SK-N-SH (cell line): ENCODE results near the gene HDHD5. TPM values are rescaled to one million over a fixed set of nuclear protein-coding genes. Genes with fewer than 3 reads are reported as not detected.
A peak's percentile ranks its signal among the peaks of the same experiment; 100 is the strongest.

Source experiments
- CTCF ChIA-PET: fragments of 300-600, 350-600 bp; formaldehyde crosslinking; extraction: SDS; loops from one replicate; lab custom pipeline; 2021; lab: Yijun Ruan, JAX
- POLR2A ChIA-PET: fragments of 350-600 bp; sonication (Branson Sonifier 250); formaldehyde crosslinking; extraction: SDS; loops from one replicate; lab custom pipeline; 2020; ENCODE audit warnings: antibody characterized with exemption, inconsistent platforms; lab: Yijun Ruan, JAX
- DNase-seq: peaks from one replicate; pipeline ENCODE4 v3.0.0; 2012
- H2AFZ ChIP-seq: fragments of 200-600 bp; sonication (generic); 2 replicates; pipeline ENCODE4 v1.8.1; 2016; ENCODE audit warnings: antibody characterized with exemption, mild to moderate bottlenecking, low read depth
- H3F3A ChIP-seq: fragments of 200-600 bp; sonication (generic); replicated peaks from 2 replicates; pipeline ENCODE3; 2016; ENCODE audit warnings: antibody characterized with exemption, mild to moderate bottlenecking; ENCODE audit not compliant: insufficient read depth
- H3K27ac ChIP-seq, 2 experiments: fragments of 200-500 bp in 1 of 2; fragments of 200-600 bp in 1 of 2; sonication (Bioruptor generic) in 1 of 2; sonication (generic), shearing (Covaris generic) in 1 of 2; 2 replicates each; pipeline versions ENCODE4 v1.5.1 to v1.6.1; 2014 to 2016; ENCODE audit warnings: low read depth in 2 of 2, inconsistent platforms in 1 of 2, low read length in 1 of 2, mild to moderate bottlenecking in 1 of 2, mixed read lengths in 1 of 2
- H3K27me3 ChIP-seq: fragments of 200-600 bp; sonication (generic), shearing (Covaris generic); 2 replicates; pipeline ENCODE4 v1.6.1; 2016; ENCODE audit warnings: mixed run types; ENCODE audit not compliant: insufficient read depth
- H3K36me3 ChIP-seq, 2 experiments: fragments of 200-500 bp in 1 of 2; fragments of 200-600 bp in 1 of 2; sonication (Bioruptor generic) in 1 of 2; sonication (generic) in 1 of 2; replicated peaks in 1 of 2; 2 replicates each; pipeline versions ENCODE3 to v1.5.1; 2014 to 2016; ENCODE audit warnings: low read length in 1 of 2, mild to moderate bottlenecking in 1 of 2; ENCODE audit not compliant: insufficient read depth in 2 of 2, control insufficient read depth in 1 of 2
- H3K4me1 ChIP-seq, 2 experiments: fragments of 200-500 bp in 1 of 2; fragments of 200-600 bp in 1 of 2; sonication (Bioruptor generic) in 1 of 2; sonication (generic), shearing (Covaris generic) in 1 of 2; 2 replicates each; pipeline versions ENCODE4 v1.5.1 to v1.6.1; 2014 to 2016; ENCODE audit warnings: low read depth in 1 of 2, low read length in 1 of 2, mixed run types in 1 of 2; ENCODE audit not compliant: insufficient read depth in 2 of 2, control insufficient read depth in 1 of 2
- H3K4me2 ChIP-seq: fragments of 200-600 bp; sonication (generic), shearing (Covaris generic); 2 replicates; pipeline ENCODE4 v1.6.1; 2017; ENCODE audit warnings: mixed run types
- H3K4me3 ChIP-seq, 2 experiments: fragments of 200-500 bp in 1 of 2; fragments of 200-600 bp in 1 of 2; sonication (Bioruptor generic) in 1 of 2; sonication (generic), shearing (Covaris generic) in 1 of 2; 2 replicates each; pipeline versions ENCODE4 v1.5.1 to v1.8.1; 2014 to 2016; ENCODE audit warnings: low read depth in 2 of 2, inconsistent platforms in 1 of 2, low read length in 1 of 2, mild to moderate bottlenecking in 1 of 2, mixed read lengths in 1 of 2, moderate library complexity in 1 of 2
- H3K79me2 ChIP-seq: fragments of 200-600 bp; sonication (generic); 2 replicates; pipeline ENCODE4 v1.8.1; 2017; ENCODE audit warnings: mild to moderate bottlenecking; ENCODE audit not compliant: insufficient read depth
- H3K9ac ChIP-seq: fragments of 200-600 bp; sonication (generic); 2 replicates; pipeline ENCODE4 v1.6.1; 2017; ENCODE audit warnings: mixed run types
- H3K9me2 ChIP-seq: fragments of 200-600 bp; sonication (generic); 2 replicates; pipeline ENCODE4 v1.6.1; 2017; ENCODE audit warnings: mixed run types
- H3K9me3 ChIP-seq: fragments of 200-600 bp; sonication (generic); 2 replicates; pipeline ENCODE4 v1.6.1; 2017; ENCODE audit warnings: mixed run types, mild to moderate bottlenecking, moderate library complexity
- H4K20me1 ChIP-seq: fragments of 200-600 bp; sonication (generic); 2 replicates; pipeline ENCODE4 v1.6.1; 2017; ENCODE audit warnings: mild to moderate bottlenecking, mixed run types; ENCODE audit not compliant: insufficient read depth
- CHD2 ChIP-seq: fragments of 150-350 bp; IDR thresholded peaks from 2 replicates; pipeline ENCODE4 v1.6.1; 2018; ENCODE audit warnings: low read length; ENCODE audit not compliant: partially characterized antibody
- EP300 ChIP-seq, 2 experiments: IDR thresholded peaks; 2 replicates each; pipeline versions ENCODE4 v1.4.0 to v1.6.1; 2012; ENCODE audit warnings: borderline replicate concordance in 1 of 2, low read depth in 1 of 2, low read length in 1 of 2
- EZH2phosphoT487 ChIP-seq: fragments of 200-600 bp; sonication (generic); IDR thresholded peaks from 2 replicates; pipeline ENCODE4 v1.6.1; 2017; ENCODE audit warnings: low read depth, mixed run types, mild to moderate bottlenecking, antibody characterized with exemption, moderate library complexity, borderline replicate concordance
- FOXJ3 ChIP-seq: sonication (generic); formaldehyde crosslinking; IDR thresholded peaks from 2 replicates; pipeline ENCODE4 v1.5.1; 2020; ENCODE audit warnings: mild to moderate bottlenecking, missing genetic modification reagents
- GABPA ChIP-seq: IDR thresholded peaks from 2 replicates; pipeline ENCODE4 v1.4.0; 2012; ENCODE audit warnings: low read depth, mild to moderate bottlenecking
- IRF3 ChIP-seq: fragments of 150-350 bp; IDR thresholded peaks from 2 replicates; pipeline ENCODE4 v1.6.1; 2016; ENCODE audit warnings: mild to moderate bottlenecking, low read depth, low read length
- JUND ChIP-seq: IDR thresholded peaks from 2 replicates; pipeline ENCODE4 v1.4.0; 2012
- MEF2A ChIP-seq: IDR thresholded peaks from 2 replicates; pipeline ENCODE4 v1.4.0; 2012; ENCODE audit warnings: low read depth, borderline replicate concordance
- MXI1 ChIP-seq: IDR thresholded peaks from 2 replicates; pipeline ENCODE4 v1.6.1; 2012; ENCODE audit warnings: mild to moderate bottlenecking, low read depth, low read length, improper control_type of control experiment
- NRF1 ChIP-seq: IDR thresholded peaks from 2 replicates; pipeline ENCODE4 v1.6.1; 2012; ENCODE audit warnings: low read depth, mild to moderate bottlenecking, low read length
- PBX3 ChIP-seq: IDR thresholded peaks from 2 replicates; pipeline ENCODE4; 2012
- REST ChIP-seq: IDR thresholded peaks from 2 replicates; pipeline ENCODE4 v1.6.1; 2012; ENCODE audit warnings: mild to moderate bottlenecking, low read depth, low read length, moderate library complexity
- RFX5 ChIP-seq: IDR thresholded peaks from 2 replicates; pipeline ENCODE4 v1.6.1; 2012; ENCODE audit warnings: mild to moderate bottlenecking, improper control_type of control experiment, low read length
- RXRA ChIP-seq: IDR thresholded peaks from 2 replicates; pipeline ENCODE4 v1.4.0; 2012; ENCODE audit warnings: low read depth, mild to moderate bottlenecking, borderline replicate concordance
- SMC3 ChIP-seq: IDR thresholded peaks from 2 replicates; pipeline ENCODE4 v1.6.1; 2012; ENCODE audit warnings: low read depth, low read length, improper control_type of control experiment
- TCF12 ChIP-seq: IDR thresholded peaks from 2 replicates; pipeline ENCODE4 v1.4.0; 2012
- TEAD4 ChIP-seq: IDR thresholded peaks from 2 replicates; pipeline ENCODE4 v1.4.0; 2012; ENCODE audit warnings: mild to moderate bottlenecking, borderline replicate concordance; ENCODE audit not compliant: insufficient read depth
- USF2 ChIP-seq: fragments of 150-350 bp; IDR thresholded peaks from 2 replicates; pipeline ENCODE4 v1.6.1; 2017; ENCODE audit warnings: antibody characterized with exemption, low read length, low read depth, borderline replicate concordance
- ZBTB33 ChIP-seq: IDR thresholded peaks from 2 replicates; pipeline ENCODE4 v1.4.0; 2012; ENCODE audit warnings: low read depth, borderline replicate concordance
- WGBS: methylation state at CpG from one replicate; pipeline ENCODE4 v1.1.6; 2017; ENCODE audit warnings: low lambda C conversion rate; 5-methylcytosine and 5-hydroxymethylcytosine counted together
- polyA plus RNA-seq, 3 experiments: library from polyadenylated mRNA; depleted of rRNA; stranded (reverse); fragments of >200 nt; gene quantifications; 2 replicates each; pipeline ENCODE4 v1.2.3, GENCODE V29; 2012

Gene HDHD5
- polyA plus RNA-seq, 1 of the 3 experiments (the other 2 are of a cell fraction) = 43.3 TPM

- WGBS = 0% methylated on average over 4 of the region's 70 CpGs
- H3K27ac ChIP-seq = no peak overlapping the region; a peak in 1 of 4 replicates
- H3K79me2 ChIP-seq = no peaks in the 10 kb centered on the region
- no peak for DNase-seq
- H3K27me3 ChIP-seq = peaks cover 9% of the 10 kb centered on the region; the same call in 1 of the 2 replicates
- H3K4me1 ChIP-seq = peaks cover 0 to 5% of the 10 kb centered on the region in 2 experiments; a peak in 1 of 4 replicates
- H3K9ac ChIP-seq = no peak overlapping the region
- no peaks in the 10 kb centered on the region for H3K9me2 ChIP-seq
- CTCF ChIA-PET = interaction anchor here (1.2 kb wide), 2 partner anchors 10 to 15 kb away, joined by 3 to 5 read pairs; no protein-coding TSS in a partner anchor
- H3K4me3 ChIP-seq = peak overlapping the region; percentile 49 to 57
- peak overlapping the region; percentile 75 for H3K4me2 ChIP-seq
- H3K9me3 ChIP-seq = no peaks in the 10 kb centered on the region
- peaks cover 5% of the 10 kb centered on the region for H3F3A ChIP-seq
- H2AFZ ChIP-seq = no peak overlapping the region
- no peaks in the 10 kb centered on the region for H4K20me1 ChIP-seq
- POLR2A ChIA-PET = interaction anchor here (0.7 to 1.7 kb wide), 2 partner anchors 16 to 51 kb away, joined by 3 to 6 read pairs; no protein-coding TSS in a partner anchor
- no peak for TF ChIP-seq SMC3
- TF ChIP-seq CHD2 = no peak
- no peak for TF ChIP-seq EZH2phosphoT487
- no peak for TF ChIP-seq IRF3
- TF ChIP-seq RXRA = no peak
- TF ChIP-seq MXI1 = no peak
- TF ChIP-seq ZBTB33 = no peak
- no peak for TF ChIP-seq FOXJ3 (CRISPR knock-in tag)
- no peak for TF ChIP-seq EP300 (IDR thresholded peaks at IDR 0.05; ENCODE audit: borderline replicate concordance in 1 of 2, low read depth in 1 of 2, low read length in 1 of 2)
- TF ChIP-seq JUND = no peak
- no peak for TF ChIP-seq MEF2A
- no peak for TF ChIP-seq GABPA
- no peak for TF ChIP-seq TCF12
- no peak for TF ChIP-seq NRF1
- no peak for TF ChIP-seq TEAD4
- no peak for TF ChIP-seq RFX5
- TF ChIP-seq USF2 = no peak
- TF ChIP-seq PBX3 = no peak
- no peak for TF ChIP-seq REST
- TF ChIP-seq, all 33 proteins: peak for 0
- H3K36me3 ChIP-seq = no peaks in the 10 kb centered on the region
These were observed 38.3 kb downstream of the HDHD5 start for GRCh38 chr22:17120711-17121232.
